Tibial nerve (tissue), 4 donors: Measurements from ENCODE around the gene SPATA6L. TPM values are rescaled to one million over a fixed set of nuclear protein-coding genes. Genes with fewer than 3 reads are reported as not detected.

ENCODE experiments used
- DNase-seq, 2 donors: peaks; one replicate each; pipeline ENCODE4 v3.0.0-alpha.2; 2019; ENCODE audit warnings: low spot score in 2 of 2
- H3K27ac ChIP-seq, 4 donors: fragments of 200-600 bp; sonication (generic) in 3 of 4; one replicate each; pipeline ENCODE4 v1.5.1; 2017 to 2019; ENCODE audit warnings: mild to moderate bottlenecking in 1 of 4
- H3K27me3 ChIP-seq, 2 donors: fragments of 200-600 bp; sonication (generic) in 1 of 2; one replicate each; pipeline versions ENCODE4 v1.5.1 to v1.6.0; 2017 to 2019
- H3K36me3 ChIP-seq, 3 donors: fragments of 200-600 bp; sonication (generic); one replicate each; pipeline ENCODE4 v1.5.1; 2018 to 2019
- H3K4me1 ChIP-seq, 4 donors: fragments of 200-600 bp; sonication (generic) in 3 of 4; one replicate each; pipeline ENCODE4 v1.5.1; 2017 to 2019
- H3K4me3 ChIP-seq, 4 donors: fragments of 200-600 bp; sonication (generic) in 3 of 4; one replicate each; pipeline ENCODE4 v1.5.1; 2017 to 2019; ENCODE audit warnings: mild to moderate bottlenecking in 1 of 4, moderate library complexity in 1 of 4
- H3K9me3 ChIP-seq, 4 donors: fragments of 200-600 bp; sonication (generic) in 3 of 4; one replicate each; pipeline ENCODE4 v1.5.1; 2017 to 2019
- EP300 ChIP-seq, 2 donors: sonication (generic); formaldehyde crosslinking; IDR thresholded peaks; one replicate each; pipeline ENCODE4 v1.6.1; 2017; ENCODE audit warnings: antibody characterized with exemption in 2 of 2, mild to moderate bottlenecking in 1 of 2
- POLR2A ChIP-seq, 2 donors: fragments of 450-650 bp; IDR thresholded peaks; one replicate each; pipeline ENCODE4 v1.6.1; 2017; ENCODE audit warnings: antibody characterized with exemption in 2 of 2, mild to moderate bottlenecking in 2 of 2, moderate library complexity in 2 of 2
- WGBS, 2 donors: methylation state at CpG; one replicate each; pipeline ENCODE4 v1.1.5; 2018; 5-methylcytosine and 5-hydroxymethylcytosine counted together
- total RNA-seq, 4 donors: library from RNA; depleted of rRNA; stranded (reverse); fragments of >200 nt; gene quantifications; one replicate each; pipeline ENCODE4 v1.1.0, GENCODE V29; 2016
- TF ChIP-seq, protein P1 (sequence below), 5 experiments: fragments of 200-600 bp in 3 of 5; fragments of 450-650 bp in 2 of 5; sonication (generic) in 3 of 5; IDR thresholded peaks; one replicate each; pipeline ENCODE4 v1.5.1; 2016 to 2019; ENCODE audit warnings: antibody characterized with exemption in 5 of 5, mild to moderate bottlenecking in 3 of 5, moderate library complexity in 2 of 5

The SPATA6L gene
- total RNA-seq, 4 donors from 2014 or later: 1.3 to 5.4 (median 3.8) TPM

DNA sequence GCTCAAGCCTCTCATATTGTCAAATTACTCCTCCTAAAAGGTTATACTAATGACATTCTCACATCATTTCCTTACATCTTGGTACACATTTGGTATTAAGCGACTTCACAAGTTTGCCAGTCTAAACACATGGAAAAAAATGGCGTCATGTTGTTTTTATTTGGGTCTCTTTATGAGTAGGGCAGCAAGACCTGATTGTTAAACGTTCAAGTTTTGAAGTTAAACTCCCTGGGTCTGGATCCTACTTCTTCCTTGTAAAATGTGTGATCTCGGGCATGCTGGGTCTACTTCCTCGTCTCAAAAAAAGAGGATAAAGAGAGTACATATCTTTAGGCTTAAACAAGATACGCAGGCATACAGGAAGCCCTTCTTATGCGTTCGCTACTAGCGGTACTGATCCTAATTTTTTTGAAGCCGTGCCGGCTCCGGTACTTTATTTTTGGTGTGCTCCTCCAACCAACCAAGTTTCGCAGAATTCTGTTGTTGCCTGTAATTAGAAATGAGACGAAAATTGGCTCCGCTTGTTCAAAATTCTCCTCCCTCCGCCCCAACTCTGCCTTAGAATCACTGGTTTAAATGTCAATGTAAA, 12.5 kb upstream of the SPATA6L start:
- 0 to 1% methylated on average over 16 of the region's 16 CpGs for WGBS, 2 donors
- H3K27me3 ChIP-seq: no peaks in the 10 kb centered on the region

DNA sequence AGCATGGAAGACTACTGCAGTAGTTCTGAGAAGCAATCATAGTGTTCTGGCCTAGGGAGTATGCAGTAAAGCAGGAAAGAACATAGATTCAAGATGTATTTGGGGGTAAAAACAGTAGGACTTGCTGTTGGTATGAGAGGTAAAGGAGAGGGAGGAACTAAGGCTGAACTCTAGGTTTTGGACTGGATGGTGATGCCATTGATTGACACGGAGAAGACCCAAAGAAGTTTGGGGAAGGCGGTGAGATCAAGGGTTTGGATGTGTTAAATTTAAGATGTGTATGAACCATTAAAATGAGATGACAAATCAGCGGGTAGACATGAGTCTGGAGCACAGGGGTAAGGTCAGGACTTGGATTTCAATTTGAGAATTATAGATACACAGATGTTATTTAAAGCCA, 11.1 kb upstream of the SPATA6L start:
- H3K27ac ChIP-seq: no peak overlapping the region
- 83 to 95% methylated on average over 3 of the region's 3 CpGs for WGBS, 2 donors

More for the DNA sequence above, 12.5 kb upstream of the SPATA6L start:
- Histone ChIP-seq H3K4me1 (peaks cover 0 to 31% (median 15%) of the 10 kb centered on the region in 4 donors), H3K36me3 (no peaks in the 10 kb centered on the region), H3K27ac (peak overlapping the region; percentile 91 to 98 (median 98)), H3K9me3 (no peaks in the 10 kb centered on the region), H3K4me3 (peak overlapping the region; percentile 83 to 92 (median 87))
- DNase-seq: no peak
- TF ChIP-seq POLR2A (IDR thresholded peaks at IDR 0.05) (no peak), EP300 (IDR thresholded peaks at IDR 0.05) (no peak)
- TF ChIP-seq, protein P1, sequence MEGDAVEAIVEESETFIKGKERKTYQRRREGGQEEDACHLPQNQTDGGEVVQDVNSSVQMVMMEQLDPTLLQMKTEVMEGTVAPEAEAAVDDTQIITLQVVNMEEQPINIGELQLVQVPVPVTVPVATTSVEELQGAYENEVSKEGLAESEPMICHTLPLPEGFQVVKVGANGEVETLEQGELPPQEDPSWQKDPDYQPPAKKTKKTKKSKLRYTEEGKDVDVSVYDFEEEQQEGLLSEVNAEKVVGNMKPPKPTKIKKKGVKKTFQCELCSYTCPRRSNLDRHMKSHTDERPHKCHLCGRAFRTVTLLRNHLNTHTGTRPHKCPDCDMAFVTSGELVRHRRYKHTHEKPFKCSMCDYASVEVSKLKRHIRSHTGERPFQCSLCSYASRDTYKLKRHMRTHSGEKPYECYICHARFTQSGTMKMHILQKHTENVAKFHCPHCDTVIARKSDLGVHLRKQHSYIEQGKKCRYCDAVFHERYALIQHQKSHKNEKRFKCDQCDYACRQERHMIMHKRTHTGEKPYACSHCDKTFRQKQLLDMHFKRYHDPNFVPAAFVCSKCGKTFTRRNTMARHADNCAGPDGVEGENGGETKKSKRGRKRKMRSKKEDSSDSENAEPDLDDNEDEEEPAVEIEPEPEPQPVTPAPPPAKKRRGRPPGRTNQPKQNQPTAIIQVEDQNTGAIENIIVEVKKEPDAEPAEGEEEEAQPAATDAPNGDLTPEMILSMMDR (IDR thresholded peaks at IDR 0.05): no peak

DNA sequence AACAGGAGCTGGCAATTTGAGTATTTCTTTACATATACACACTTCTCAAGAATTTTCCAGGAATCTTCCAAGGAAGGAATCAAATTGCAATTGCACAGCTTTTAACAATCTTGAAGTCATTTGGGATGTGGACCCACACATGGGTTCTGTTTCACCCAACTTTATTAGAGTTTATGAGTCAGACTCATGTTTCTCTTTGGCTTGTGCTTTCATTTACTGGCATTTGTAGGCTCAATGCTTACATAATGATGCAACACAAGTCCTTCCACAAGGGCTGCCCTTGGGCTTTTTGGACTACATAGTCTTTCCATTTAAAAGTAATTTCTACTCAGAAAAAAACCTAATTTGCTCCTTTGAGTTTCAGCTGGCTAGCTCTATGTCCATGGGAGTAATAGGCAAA, 8.5 kb upstream of the SPATA6L start:
- Histone ChIP-seq H3K4me3 (no peak overlapping the region), H3K9me3 (no peaks in the 10 kb centered on the region), H3K4me1 (peaks cover 0 to 9% (median 4%) of the 10 kb centered on the region in 4 donors), H3K27ac (no peak overlapping the region), H3K36me3 (no peaks in the 10 kb centered on the region), H3K27me3 (no peaks in the 10 kb centered on the region)
- TF ChIP-seq POLR2A (IDR thresholded peaks at IDR 0.05) (no peak), EP300 (IDR thresholded peaks at IDR 0.05) (no peak)
- TF ChIP-seq, protein P1 (IDR thresholded peaks at IDR 0.05): no peak
- no peak for DNase-seq

More for the DNA sequence above, 11.1 kb upstream of the SPATA6L start:
- no peak for TF ChIP-seq EP300 (IDR thresholded peaks at IDR 0.05)
- TF ChIP-seq, protein P1 (IDR thresholded peaks at IDR 0.05): no peak
- no peak for TF ChIP-seq POLR2A (IDR thresholded peaks at IDR 0.05)
- no peaks in the 10 kb centered on the region for H3K27me3 ChIP-seq
- H3K36me3 ChIP-seq: no peaks in the 10 kb centered on the region
- peaks cover 0 to 24% (median 15%) of the 10 kb centered on the region in 4 donors for H3K4me1 ChIP-seq
- H3K9me3 ChIP-seq: no peaks in the 10 kb centered on the region
- DNase-seq: no peak
- H3K4me3 ChIP-seq: no peak overlapping the region

DNA sequence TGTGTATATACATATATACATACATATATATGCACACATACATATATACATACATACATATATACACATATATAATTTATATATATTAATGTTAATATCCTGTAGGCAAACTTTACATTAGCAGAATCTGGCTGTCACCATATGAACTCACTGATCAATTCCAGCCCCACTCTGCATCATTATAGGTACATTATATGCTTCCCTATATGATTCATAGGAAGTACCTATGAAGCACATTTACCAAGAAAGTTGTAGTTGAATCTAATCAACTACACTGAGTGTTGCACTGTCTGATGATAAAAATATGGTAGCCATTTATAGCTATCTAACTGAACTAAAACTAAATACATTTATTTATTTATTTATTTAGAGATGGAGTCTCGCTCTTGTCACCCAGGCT, 5.5 kb upstream of the SPATA6L start:
- peaks cover 0 to 3% (median 0%) of the 10 kb centered on the region in 4 donors for H3K4me1 ChIP-seq
- no peak overlapping the region for H3K27ac ChIP-seq
- H3K4me3 ChIP-seq: no peak overlapping the region
- no peaks in the 10 kb centered on the region for H3K27me3 ChIP-seq
- TF ChIP-seq EP300 (IDR thresholded peaks at IDR 0.05) (no peak), POLR2A (IDR thresholded peaks at IDR 0.05) (no peak)
- TF ChIP-seq, protein P1 (IDR thresholded peaks at IDR 0.05): no peak
- WGBS, 2 donors: 96% methylated on average over 1 of the region's 1 CpG
- DNase-seq: no peak
- no peaks in the 10 kb centered on the region for H3K9me3 ChIP-seq
- H3K36me3 ChIP-seq: no peaks in the 10 kb centered on the region

DNA sequence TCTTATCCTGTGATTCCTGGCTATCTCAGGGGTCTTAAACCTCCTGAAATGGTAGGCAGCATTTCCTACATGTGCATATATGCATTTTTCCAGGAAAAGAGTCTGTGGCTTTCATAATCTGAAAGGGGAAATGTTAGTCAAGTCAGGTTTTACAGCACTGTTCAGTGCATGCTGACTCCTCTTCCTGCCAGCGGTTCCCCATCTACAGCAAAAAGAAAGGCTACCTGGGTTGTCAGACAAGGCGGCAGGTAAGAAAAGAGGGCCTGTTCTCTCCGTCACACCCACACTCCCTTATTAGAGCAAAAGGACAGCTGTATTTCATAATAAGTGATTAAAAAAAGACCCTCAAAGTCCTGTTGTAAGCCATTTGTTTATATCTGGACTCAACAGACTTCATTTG, 4.3 kb upstream of the SPATA6L start:
- no peak for DNase-seq
- Histone ChIP-seq H3K36me3 (no peaks in the 10 kb centered on the region), H3K9me3 (no peaks in the 10 kb centered on the region), H3K4me3 (no peak overlapping the region), H3K27me3 (no peaks in the 10 kb centered on the region), H3K4me1 (peaks cover 0 to 11% (median under 1%) of the 10 kb centered on the region in 4 donors), H3K27ac (no peak overlapping the region)
- 75 to 81% methylated on average over 3 of the region's 3 CpGs for WGBS, 2 donors
- no peak for TF ChIP-seq POLR2A (IDR thresholded peaks at IDR 0.05)
- TF ChIP-seq EP300 (IDR thresholded peaks at IDR 0.05): no peak
- TF ChIP-seq, protein P1 (IDR thresholded peaks at IDR 0.05): no peak
